ENCODE results near the gene KRTAP1-5. TPM values are rescaled to one million over a fixed set of nuclear protein-coding genes. Genes with fewer than 3 reads are reported as not detected.

The KRTAP1-5 gene
- total RNA-seq, 2 experiments from 2014 or later, result not detected

DNA sequence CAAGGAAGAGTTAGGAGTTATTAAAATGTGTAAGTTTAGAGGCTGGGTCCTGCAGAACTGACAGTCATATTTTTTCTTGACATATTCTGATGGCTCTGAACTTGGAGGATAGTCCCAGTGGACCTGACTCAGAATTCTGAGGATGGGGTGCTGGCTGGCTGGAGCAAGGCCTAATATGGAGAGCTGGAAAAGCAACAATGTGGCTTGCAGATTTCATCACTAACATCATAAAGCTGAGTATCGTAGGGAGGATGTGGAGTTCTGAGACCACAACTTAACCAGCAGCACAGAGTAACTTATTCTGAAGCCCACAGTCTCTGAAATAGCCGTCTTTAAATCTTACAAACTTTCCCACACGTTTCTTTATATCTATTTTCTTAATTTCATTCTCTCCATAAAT is 2.3 kb downstream of the KRTAP1-5 start:
- TF ChIP-seq EZH2phosphoT487 (IDR thresholded peaks at IDR 0.05; ENCODE audit: borderline replicate concordance, low read depth, low read length), result no peak
- no peak for TF ChIP-seq CTCF (conservative IDR thresholded peaks at IDR 0.05; ENCODE audit: low read length)
- no peaks in the 10 kb centered on the region for H3K9me2 ChIP-seq (ENCODE audit: insufficient read depth, low read length)
- no peak overlapping the region for H3K4me2 ChIP-seq (ENCODE audit: low read length)
- H2AFZ ChIP-seq (ENCODE audit: low read length), result no peak overlapping the region
- H3K4me1 ChIP-seq (ENCODE audit: insufficient read depth, low read length, poor library complexity, severe bottlenecking), result no peaks in the 10 kb centered on the region
- POLR2A ChIA-PET, result interaction anchor here (0.7 kb wide), 1 partner anchor 19 kb away, joined by 3 read pairs; no protein-coding TSS in a partner anchor
- no TSS peak for BruUV-seq (replicated peaks)
- H3K79me2 ChIP-seq (ENCODE audit: insufficient read depth, low read depth, low read length), result no peaks in the 10 kb centered on the region
- no peak for DNase-seq (ENCODE audit: low spot score)
- CTCF ChIA-PET (ENCODE audit: unreplicated experiment), result no interaction called here
- H3K4me3 ChIP-seq (ENCODE audit: low read depth, low read length, poor library complexity, severe bottlenecking), result no peak overlapping the region
- no peaks in the 10 kb centered on the region for H3K9me3 ChIP-seq (ENCODE audit: low read length)
- H3K27ac ChIP-seq (ENCODE audit: low read depth, low read length, poor library complexity, severe bottlenecking), result no peak overlapping the region
- H4K20me1 ChIP-seq (ENCODE audit: insufficient read depth, low read length), result no peaks in the 10 kb centered on the region
- intact Hi-C loops (cut with micrococcal nuclease; ENCODE audit: unreplicated experiment), result no loop called here
- H3K36me3 ChIP-seq (ENCODE audit: insufficient read depth, low read length), result no peaks in the 10 kb centered on the region

DNA sequence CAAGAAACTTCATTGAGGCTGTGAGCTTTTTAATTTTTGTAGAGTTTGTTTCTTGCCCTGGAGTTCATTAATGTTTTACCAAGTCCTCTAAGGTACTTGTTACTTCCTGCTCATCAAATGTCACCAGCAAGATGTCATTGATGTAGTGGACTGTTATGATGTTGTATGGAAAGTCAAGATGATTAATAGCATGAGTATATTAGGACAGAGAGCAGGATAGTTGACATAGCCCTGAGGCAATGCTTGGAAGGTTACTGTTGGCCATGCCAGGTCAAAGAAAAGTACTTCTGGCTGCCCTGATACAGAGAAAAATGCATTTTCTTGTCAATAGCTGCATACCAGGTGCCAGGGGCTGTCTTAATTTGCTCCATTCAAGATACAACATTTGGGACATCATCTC is 6.7 kb downstream of the KRTAP1-5 start:
- Histone ChIP-seq H3K79me2 (ENCODE audit: insufficient read depth, low read depth, low read length) (no peaks in the 10 kb centered on the region), H2AFZ (ENCODE audit: low read length) (no peak overlapping the region), H3K36me3 (ENCODE audit: insufficient read depth, low read length) (no peaks in the 10 kb centered on the region), H4K20me1 (ENCODE audit: insufficient read depth, low read length) (no peaks in the 10 kb centered on the region), H3K4me1 (ENCODE audit: insufficient read depth, low read length, poor library complexity, severe bottlenecking) (no peaks in the 10 kb centered on the region), H3K4me3 (ENCODE audit: low read depth, low read length, poor library complexity, severe bottlenecking) (no peak overlapping the region), H3K9me2 (ENCODE audit: insufficient read depth, low read length) (no peaks in the 10 kb centered on the region), H3K4me2 (ENCODE audit: low read length) (no peak overlapping the region), H3K27ac (ENCODE audit: low read depth, low read length, poor library complexity, severe bottlenecking) (no peak overlapping the region), H3K9me3 (ENCODE audit: low read length) (no peaks in the 10 kb centered on the region)
- no TSS peak for BruUV-seq (replicated peaks)
- intact Hi-C loops (cut with micrococcal nuclease; ENCODE audit: unreplicated experiment), result no loop called here
- ChIA-PET CTCF (ENCODE audit: unreplicated experiment) (no interaction called here), POLR2A (interaction anchor here (0.7 kb wide), 1 partner anchor 70 kb away, joined by 3 read pairs; no protein-coding TSS in a partner anchor)
- DNase-seq (ENCODE audit: low spot score), result no peak
- no peak for TF ChIP-seq EZH2phosphoT487 (IDR thresholded peaks at IDR 0.05; ENCODE audit: borderline replicate concordance, low read depth, low read length)
- TF ChIP-seq CTCF (conservative IDR thresholded peaks at IDR 0.05; ENCODE audit: low read length), result no peak

GRCh38 chr17:41019415-41019814 is 7.6 kb downstream of the KRTAP1-5 start:
- H3K4me2 ChIP-seq (ENCODE audit: low read length), result no peak overlapping the region
- POLR2A ChIA-PET, result no interaction called here
- no TSS peak for BruUV-seq (replicated peaks)
- H3K36me3 ChIP-seq (ENCODE audit: insufficient read depth, low read length), result no peaks in the 10 kb centered on the region
- intact Hi-C loops (cut with micrococcal nuclease; ENCODE audit: unreplicated experiment), result no loop called here
- no peak overlapping the region for H3K4me3 ChIP-seq (ENCODE audit: low read depth, low read length, poor library complexity, severe bottlenecking)
- no peak for DNase-seq (ENCODE audit: low spot score)
- no peak overlapping the region for H3K27ac ChIP-seq (ENCODE audit: low read depth, low read length, poor library complexity, severe bottlenecking)
- no peaks in the 10 kb centered on the region for H3K4me1 ChIP-seq (ENCODE audit: insufficient read depth, low read length, poor library complexity, severe bottlenecking)
- no peaks in the 10 kb centered on the region for H3K79me2 ChIP-seq (ENCODE audit: insufficient read depth, low read depth, low read length)
- CTCF ChIA-PET (ENCODE audit: unreplicated experiment), result no interaction called here
- no peaks in the 10 kb centered on the region for H3K9me3 ChIP-seq (ENCODE audit: low read length)
- H4K20me1 ChIP-seq (ENCODE audit: insufficient read depth, low read length), result no peaks in the 10 kb centered on the region
- H2AFZ ChIP-seq (ENCODE audit: low read length), result no peak overlapping the region
- H3K9me2 ChIP-seq (ENCODE audit: insufficient read depth, low read length), result no peaks in the 10 kb centered on the region
- TF ChIP-seq CTCF (conservative IDR thresholded peaks at IDR 0.05; ENCODE audit: low read length), result no peak
- TF ChIP-seq EZH2phosphoT487 (IDR thresholded peaks at IDR 0.05; ENCODE audit: borderline replicate concordance, low read depth, low read length), result no peak
